Activated CD4-positive, alpha-beta memory T cell treated with anti-CD3 and anti-CD28 coated beads for 36 hours (primary cell): ENCODE data around the gene RGL1. TPM values are rescaled to one million over a fixed set of nuclear protein-coding genes. Genes with fewer than 3 reads are reported as not detected.

Source experiments
- CTCF ChIA-PET: fragments of 350-600 bp; sonication (Branson Sonifier 250); formaldehyde crosslinking; loops from one replicate; lab custom pipeline; 2021; ENCODE audit warnings: antibody characterized with exemption, inconsistent platforms; lab: Charles Lee
- POLR2A ChIA-PET: fragments of 350-600 bp; sonication (Branson Sonifier 250); formaldehyde crosslinking; loops from one replicate; lab custom pipeline; 2021; ENCODE audit warnings: antibody characterized with exemption; lab: Charles Lee
- DNase-seq: peaks from one replicate; pipeline ENCODE4 v3.0.0-alpha.2; 2020
- H3K27ac Mint-ChIP-seq: one replicate; pipeline ENCODE4 v1.8.0; 2021; ENCODE audit warnings: mixed read lengths
- H3K27me3 Mint-ChIP-seq: one replicate; pipeline ENCODE4 v1.8.0; 2021; ENCODE audit warnings: mixed read lengths
- H3K36me3 Mint-ChIP-seq: one replicate; pipeline ENCODE4 v1.8.0; 2021; ENCODE audit warnings: mixed read lengths
- H3K4me1 Mint-ChIP-seq: one replicate; pipeline ENCODE4 v1.8.0; 2021; ENCODE audit warnings: low read depth, mixed read lengths
- H3K4me3 Mint-ChIP-seq: one replicate; pipeline ENCODE4 v1.8.0; 2021; ENCODE audit warnings: mild to moderate bottlenecking, mixed read lengths
- H3K9me3 Mint-ChIP-seq: one replicate; pipeline ENCODE4 v1.8.0; 2021; ENCODE audit warnings: mixed read lengths
- intact Hi-C: fragments of 100-400 bp; cut with micrococcal nuclease; formaldehyde crosslinking; loops from one replicate; pipeline ENCODE4 v1.15.1; 2023
- total RNA-seq, 2 experiments: library from RNA; stranded (reverse); gene quantifications; one replicate each; pipeline ENCODE4 v1.2.3, GENCODE V29; 2021

RGL1 gene
- total RNA-seq, 2 experiments from 2014 or later: 1.8 TPM

- H3K36me3 Mint-ChIP-seq: peaks cover 3% of the 10 kb centered on the region
- POLR2A ChIA-PET: interaction anchor here (0.8 to 1.5 kb wide), 6 partner anchors 23 to 280 kb away, joined by 3 to 5 read pairs (median 4); partner anchors contain the start of gene ARPC5
- H3K27me3 Mint-ChIP-seq: no peaks in the 10 kb centered on the region
- peak; percentile 83 for DNase-seq
- H3K27ac Mint-ChIP-seq: peak overlapping the region; percentile 46
- CTCF ChIA-PET: interaction anchor here (0.6 to 8.1 kb wide), 52 partner anchors 9 to 634 kb away, joined by 3 to 171 read pairs (median 4); partner anchors contain the start of genes APOBEC4 and TSEN15
- peaks cover 13% of the 10 kb centered on the region for H3K4me1 Mint-ChIP-seq
- no peaks in the 10 kb centered on the region for H3K9me3 Mint-ChIP-seq
- H3K4me3 Mint-ChIP-seq: no peak overlapping the region
- intact Hi-C loops: loop anchor here (1.0 to 5.0 kb wide), 9 partner anchors 40 to 635 kb away; partner anchors contain the start of gene RGL1
Measured at GRCh38 chr1:183915625-183916510, 110.9 kb downstream of the RGL1 start.

GRCh38 chr1:183916574-183916973 is 111.7 kb downstream of the RGL1 start:
- Mint-ChIP-seq H3K9me3 (no peaks in the 10 kb centered on the region), H3K27ac (peak overlapping the region; percentile 46), H3K4me1 (peaks cover 11% of the 10 kb centered on the region), H3K36me3 (peaks cover 3% of the 10 kb centered on the region), H3K27me3 (no peaks in the 10 kb centered on the region), H3K4me3 (no peak overlapping the region)
- intact Hi-C loops: loop anchor here (1.0 to 5.0 kb wide), 9 partner anchors 40 to 635 kb away; partner anchors contain the start of gene RGL1
- no peak for DNase-seq
- ChIA-PET CTCF (interaction anchor here (0.6 to 8.1 kb wide), 41 partner anchors 9 to 635 kb away, joined by 3 to 171 read pairs (median 4); partner anchors contain the start of genes APOBEC4 and TSEN15), POLR2A (interaction anchor here (1.1 to 1.5 kb wide), 4 partner anchors 24 to 265 kb away, joined by 3 to 5 read pairs (median 4); no protein-coding TSS in a partner anchor)

GRCh38 chr1:183918589-183918988 is 113.7 kb downstream of the RGL1 start:
- POLR2A ChIA-PET: no interaction called here
- Mint-ChIP-seq H3K4me3 (no peak overlapping the region), H3K27ac (no peak overlapping the region), H3K4me1 (peaks cover 11% of the 10 kb centered on the region), H3K27me3 (no peaks in the 10 kb centered on the region), H3K36me3 (peaks cover 2% of the 10 kb centered on the region), H3K9me3 (no peaks in the 10 kb centered on the region)
- no peak for DNase-seq
- intact Hi-C loops: loop anchor here (5.0 kb wide), 1 partner anchor 111 kb away; the partner anchor contains the start of gene RGL1
- CTCF ChIA-PET: no interaction called here

GRCh38 chr1:183920651-183921050 is 115.7 kb downstream of the RGL1 start:
- no peak for DNase-seq
- Mint-ChIP-seq H3K36me3 (no peaks in the 10 kb centered on the region), H3K4me1 (peaks cover 8% of the 10 kb centered on the region), H3K27me3 (no peaks in the 10 kb centered on the region), H3K4me3 (no peak overlapping the region), H3K9me3 (no peaks in the 10 kb centered on the region), H3K27ac (no peak overlapping the region)
- ChIA-PET POLR2A (no interaction called here), CTCF (no interaction called here)
- intact Hi-C loops: no loop called here

- DNase-seq: no peak
- intact Hi-C loops: no loop called here
- no peak overlapping the region for H3K27ac Mint-ChIP-seq
- H3K36me3 Mint-ChIP-seq: no peaks in the 10 kb centered on the region
- CTCF ChIA-PET: interaction anchor here (1.8 kb wide), 1 partner anchor 236 kb away, joined by 5 read pairs; no protein-coding TSS in a partner anchor
- no peaks in the 10 kb centered on the region for H3K4me1 Mint-ChIP-seq
- H3K27me3 Mint-ChIP-seq: no peaks in the 10 kb centered on the region
- H3K9me3 Mint-ChIP-seq: no peaks in the 10 kb centered on the region
- no peak overlapping the region for H3K4me3 Mint-ChIP-seq
- POLR2A ChIA-PET: no interaction called here
Measured at GRCh38 chr1:183922197-183922596, 117.3 kb downstream of the RGL1 start.

- H3K27me3 Mint-ChIP-seq: no peaks in the 10 kb centered on the region
- CTCF ChIA-PET: interaction anchor here (0.6 to 3.4 kb wide), 2 partner anchors 10 to 1079 kb away, joined by 4 to 14 read pairs; no protein-coding TSS in a partner anchor
Measured at GRCh38 chr1:183925947-183926346, 121.0 kb downstream of the RGL1 start.

GRCh38 chr1:183926983-183927382 is 122.1 kb downstream of the RGL1 start:
- no peak overlapping the region for H3K27ac Mint-ChIP-seq
- CTCF ChIA-PET: interaction anchor here (3.4 kb wide), 1 partner anchor 11 kb away, joined by 14 read pairs; no protein-coding TSS in a partner anchor
- H3K4me3 Mint-ChIP-seq: no peak overlapping the region
- no peaks in the 10 kb centered on the region for H3K27me3 Mint-ChIP-seq
- H3K9me3 Mint-ChIP-seq: no peaks in the 10 kb centered on the region
- intact Hi-C loops: no loop called here
- H3K4me1 Mint-ChIP-seq: no peaks in the 10 kb centered on the region
- no peak for DNase-seq
- no peaks in the 10 kb centered on the region for H3K36me3 Mint-ChIP-seq
- POLR2A ChIA-PET: no interaction called here

More at GRCh38 chr1:183925947-183926346, 121.0 kb downstream of the RGL1 start:
- no peak for DNase-seq
- Mint-ChIP-seq H3K9me3 (no peaks in the 10 kb centered on the region), H3K4me1 (no peaks in the 10 kb centered on the region), H3K4me3 (no peak overlapping the region), H3K36me3 (no peaks in the 10 kb centered on the region), H3K27ac (no peak overlapping the region)
- intact Hi-C loops: no loop called here
- POLR2A ChIA-PET: no interaction called here

- H3K9me3 Mint-ChIP-seq: no peaks in the 10 kb centered on the region
- no peaks in the 10 kb centered on the region for H3K27me3 Mint-ChIP-seq
- H3K27ac Mint-ChIP-seq: no peak overlapping the region
- no peak overlapping the region for H3K4me3 Mint-ChIP-seq
- no peak for DNase-seq
- CTCF ChIA-PET: interaction anchor here (0.7 to 1.7 kb wide), 5 partner anchors 13 to 276 kb away, joined by 3 to 5 read pairs (median 3); no protein-coding TSS in a partner anchor
- H3K36me3 Mint-ChIP-seq: no peaks in the 10 kb centered on the region
- POLR2A ChIA-PET: no interaction called here
- intact Hi-C loops: no loop called here
- H3K4me1 Mint-ChIP-seq: peaks cover 4% of the 10 kb centered on the region
Measured at GRCh38 chr1:183931646-183932271, 126.8 kb downstream of the RGL1 start.

- ChIA-PET CTCF (interaction anchor here (0.8 to 1.7 kb wide), 2 partner anchors 17 to 277 kb away, joined by 3 to 5 read pairs; no protein-coding TSS in a partner anchor), POLR2A (no interaction called here)
- Mint-ChIP-seq H3K36me3 (no peaks in the 10 kb centered on the region), H3K4me3 (no peak overlapping the region), H3K27me3 (no peaks in the 10 kb centered on the region), H3K27ac (no peak overlapping the region), H3K9me3 (no peaks in the 10 kb centered on the region), H3K4me1 (peaks cover 4% of the 10 kb centered on the region)
- intact Hi-C loops: no loop called here
- no peak for DNase-seq
Measured at GRCh38 chr1:183932412-183932811, 127.5 kb downstream of the RGL1 start.

GRCh38 chr1:183933528-183934179 is 128.7 kb downstream of the RGL1 start:
- DNase-seq: no peak
- no peaks in the 10 kb centered on the region for H3K9me3 Mint-ChIP-seq
- no peaks in the 10 kb centered on the region for H3K27me3 Mint-ChIP-seq
- H3K36me3 Mint-ChIP-seq: no peaks in the 10 kb centered on the region
- H3K4me1 Mint-ChIP-seq: peaks cover 4% of the 10 kb centered on the region
- H3K4me3 Mint-ChIP-seq: no peak overlapping the region
- ChIA-PET CTCF (interaction anchor here (1.4 kb wide), 1 partner anchor 279 kb away, joined by 5 read pairs; no protein-coding TSS in a partner anchor), POLR2A (no interaction called here)
- no peak overlapping the region for H3K27ac Mint-ChIP-seq
- intact Hi-C loops: no loop called here

- Mint-ChIP-seq H3K9me3 (no peaks in the 10 kb centered on the region), H3K27me3 (no peaks in the 10 kb centered on the region), H3K4me1 (peaks cover 4% of the 10 kb centered on the region), H3K36me3 (no peaks in the 10 kb centered on the region), H3K27ac (no peak overlapping the region), H3K4me3 (no peak overlapping the region)
- no peak for DNase-seq
- POLR2A ChIA-PET: no interaction called here
- CTCF ChIA-PET: interaction anchor here (1.4 kb wide), 1 partner anchor 279 kb away, joined by 5 read pairs; no protein-coding TSS in a partner anchor
- intact Hi-C loops: no loop called here
Measured at GRCh38 chr1:183934314-183934713, 129.4 kb downstream of the RGL1 start.
